Stimulated activated naive CD8-positive, alpha-beta T cell treated with anti-CD3 and anti-CD28 coated beads, Interleukin-15, amount 100 ng/mL, for 72 hours (primary cell): ENCODE measurements around the gene MDH1B.

Source experiments
- ATAC-seq: fragments of 150-1000 bp; cut with Tn5 transposase; 2 replicates; pipeline ENCODE4 v1.10.0; 2021; ENCODE audit warnings: mild to moderate bottlenecking, moderate library complexity
- DNase-seq, 2 donors: peaks; one replicate each; pipeline ENCODE4 v3.0.0; 2021 to 2022
- H3K27ac Mint-ChIP-seq, 2 donors: one replicate each; pipeline ENCODE4 v1.8.0; 2022; ENCODE audit warnings: mild to moderate bottlenecking in 2 of 2, mixed read lengths in 2 of 2, moderate library complexity in 2 of 2
- H3K27me3 Mint-ChIP-seq: one replicate; pipeline ENCODE4 v1.8.0; 2022; ENCODE audit warnings: mixed read lengths
- H3K4me1 Mint-ChIP-seq: one replicate; pipeline ENCODE4 v1.8.0; 2022; ENCODE audit warnings: mild to moderate bottlenecking, mixed read lengths
- H3K4me3 Mint-ChIP-seq, 2 donors: one replicate each; pipeline ENCODE4 v1.8.0; 2022; ENCODE audit warnings: mild to moderate bottlenecking in 2 of 2, mixed read lengths in 2 of 2, moderate library complexity in 1 of 2
- H3K9me3 Mint-ChIP-seq, 2 donors: one replicate each; pipeline ENCODE4 v1.8.0; 2022; ENCODE audit warnings: mixed read lengths in 2 of 2

Gene MDH1B

DNA sequence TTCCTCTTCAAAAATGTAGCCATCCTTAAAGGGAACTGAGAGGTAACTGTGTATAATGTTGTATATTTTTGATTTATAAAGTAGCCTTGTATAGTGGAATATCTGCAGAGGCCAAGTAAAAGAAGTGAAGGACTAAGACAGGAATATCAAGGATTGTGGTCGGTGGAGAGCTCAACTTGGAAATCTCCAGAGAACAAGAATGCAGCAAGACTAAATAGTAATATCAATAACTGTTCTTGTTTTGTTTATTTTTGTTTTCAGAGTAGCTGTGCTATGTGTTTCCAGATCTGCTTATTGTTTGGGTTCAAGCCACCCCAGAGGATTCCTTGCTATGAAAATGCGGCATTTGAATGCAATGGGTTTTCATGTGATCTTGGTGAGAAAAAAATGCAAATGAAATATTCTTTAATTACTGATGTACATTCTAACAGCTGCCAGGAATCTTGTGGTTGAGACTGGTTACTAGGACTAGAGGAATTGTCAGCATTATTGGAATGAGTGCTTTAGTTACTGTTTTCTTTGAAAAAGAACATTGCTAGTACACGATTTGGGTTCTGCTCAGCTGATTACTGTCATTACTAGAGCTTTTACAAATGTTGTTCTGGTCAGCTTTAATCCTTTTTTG is 25.3 kb upstream of the MDH1B start:
- H3K4me3 Mint-ChIP-seq: no peak overlapping the region

DNA sequence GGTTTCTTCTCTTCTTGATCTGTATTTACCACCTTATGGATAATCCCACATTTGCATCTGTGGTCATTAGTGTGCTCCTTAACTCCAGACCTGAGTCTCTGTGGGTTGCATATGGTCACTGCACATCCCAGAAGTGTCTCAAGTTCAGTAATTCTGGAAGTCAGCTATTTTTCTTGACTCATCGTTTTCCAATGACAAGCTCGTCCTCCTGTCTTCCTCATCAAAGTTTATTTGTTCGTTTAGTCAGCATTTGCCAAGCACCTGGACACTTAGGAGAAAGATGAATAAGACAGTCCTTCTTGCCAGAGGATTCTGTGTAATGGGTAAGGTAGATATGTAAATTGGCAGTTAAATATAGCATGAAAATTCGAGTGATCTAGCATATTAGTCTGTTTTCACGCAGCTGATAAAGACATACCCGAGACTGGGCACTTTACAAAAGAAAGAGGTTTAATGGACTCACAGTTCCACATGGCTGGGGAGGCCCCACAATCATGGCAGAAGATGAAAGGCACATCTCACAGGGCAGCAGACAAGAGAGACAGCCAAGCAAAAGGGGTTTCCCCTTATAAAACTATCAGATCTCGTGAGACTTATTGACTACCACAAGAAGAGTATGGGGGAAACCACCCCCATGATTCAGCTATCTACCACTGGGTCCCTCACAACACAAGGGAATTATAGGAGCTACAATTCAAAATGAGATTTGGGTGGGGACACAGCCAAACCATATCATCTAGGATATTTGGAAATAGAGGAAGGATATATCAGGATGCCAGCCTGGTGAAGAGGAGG is 19.6 kb upstream of the MDH1B start:
- DNase-seq: no peak
- Mint-ChIP-seq H3K27me3 (no peaks in the 10 kb centered on the region), H3K9me3 (peaks cover 0 to 14% of the 10 kb centered on the region in 2 donors), H3K27ac (peak overlapping the region; percentile 64 to 95), H3K4me1 (peaks cover 22% of the 10 kb centered on the region), H3K4me3 (no peak overlapping the region)
- no peak for ATAC-seq

More for the DNA sequence above, 25.3 kb upstream of the MDH1B start:
- H3K27ac Mint-ChIP-seq: no peak overlapping the region
- H3K27me3 Mint-ChIP-seq: no peaks in the 10 kb centered on the region
- H3K4me1 Mint-ChIP-seq: no peaks in the 10 kb centered on the region
- DNase-seq (no peak), ATAC-seq (no peak)
- no peaks in the 10 kb centered on the region for H3K9me3 Mint-ChIP-seq

DNA sequence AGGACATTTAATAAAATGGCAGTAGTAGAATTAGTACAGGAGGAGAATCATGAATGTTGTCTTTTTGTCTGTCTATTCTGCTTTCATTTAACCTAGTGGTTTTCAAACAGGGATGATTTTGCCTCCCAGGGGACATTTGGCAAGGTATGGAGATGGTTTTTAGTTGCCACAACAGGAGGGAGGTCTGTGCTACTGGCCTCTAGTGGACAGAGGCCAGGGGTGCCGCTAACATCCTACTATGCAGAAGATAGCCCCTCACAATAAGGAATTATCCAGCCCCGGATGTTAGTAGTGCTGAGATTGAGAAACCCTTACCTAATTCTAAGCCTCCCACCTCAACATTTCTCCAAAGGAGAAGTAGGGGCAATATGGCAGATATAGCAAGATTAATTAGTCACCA is 18.6 kb upstream of the MDH1B start:
- H3K27me3 Mint-ChIP-seq: no peaks in the 10 kb centered on the region
- H3K4me1 Mint-ChIP-seq: peaks cover 29% of the 10 kb centered on the region
- DNase-seq (no peak), ATAC-seq (no peak)
- no peak overlapping the region for H3K27ac Mint-ChIP-seq
- peaks cover 8 to 19% of the 10 kb centered on the region in 2 donors for H3K9me3 Mint-ChIP-seq
- H3K4me3 Mint-ChIP-seq: no peak overlapping the region

DNA sequence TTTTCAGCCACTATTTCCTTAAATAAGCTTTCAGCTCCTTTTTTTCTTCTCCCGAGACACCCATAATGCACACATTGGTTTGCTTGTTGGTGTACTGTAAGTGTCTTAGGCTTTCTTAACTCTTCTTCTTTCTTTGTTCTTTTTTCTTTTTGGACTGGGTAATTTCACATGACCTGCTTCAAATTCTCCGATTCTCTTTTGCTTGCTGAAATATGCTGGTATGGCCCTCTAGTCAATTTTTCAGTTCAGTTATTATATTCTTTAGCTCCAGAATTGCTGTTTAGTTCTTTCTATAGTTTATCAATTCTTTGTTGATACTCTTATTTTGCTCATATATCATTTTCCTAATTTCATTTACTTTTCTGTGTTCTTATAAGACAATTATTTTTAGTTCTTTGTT is 15.5 kb upstream of the MDH1B start:
- no peak for ATAC-seq
- no peaks in the 10 kb centered on the region for H3K27me3 Mint-ChIP-seq
- H3K4me3 Mint-ChIP-seq: no peak overlapping the region
- DNase-seq: no peak
- H3K4me1 Mint-ChIP-seq: peaks cover 49% of the 10 kb centered on the region
- no peak overlapping the region for H3K27ac Mint-ChIP-seq
- H3K9me3 Mint-ChIP-seq: peaks cover 8 to 23% of the 10 kb centered on the region in 2 donors

DNA sequence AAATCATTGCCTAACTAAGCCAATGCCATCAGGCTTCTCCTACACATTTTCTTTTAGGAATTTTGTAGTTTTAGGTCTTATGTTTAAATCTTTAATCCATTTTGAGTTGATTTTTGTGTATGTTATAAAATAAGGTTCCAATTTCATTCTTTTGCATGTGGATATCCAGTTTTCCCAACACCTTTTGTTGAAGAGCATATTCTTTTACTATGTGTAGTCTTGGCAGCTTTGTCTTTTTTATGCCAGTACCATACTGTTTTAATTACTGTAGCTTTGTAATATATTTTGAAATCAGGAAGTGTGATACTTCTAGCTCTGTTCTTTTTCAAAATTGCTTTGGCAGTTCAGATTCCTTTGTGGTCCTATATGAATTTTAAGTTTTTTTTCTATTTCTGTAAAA is 11.3 kb upstream of the MDH1B start:
- ATAC-seq: no peak
- H3K27ac Mint-ChIP-seq: no peak overlapping the region
- peaks cover 8 to 12% of the 10 kb centered on the region in 2 donors for H3K9me3 Mint-ChIP-seq
- no peak overlapping the region for H3K4me3 Mint-ChIP-seq
- no peaks in the 10 kb centered on the region for H3K27me3 Mint-ChIP-seq
- peaks cover 52% of the 10 kb centered on the region for H3K4me1 Mint-ChIP-seq
- no peak for DNase-seq

DNA sequence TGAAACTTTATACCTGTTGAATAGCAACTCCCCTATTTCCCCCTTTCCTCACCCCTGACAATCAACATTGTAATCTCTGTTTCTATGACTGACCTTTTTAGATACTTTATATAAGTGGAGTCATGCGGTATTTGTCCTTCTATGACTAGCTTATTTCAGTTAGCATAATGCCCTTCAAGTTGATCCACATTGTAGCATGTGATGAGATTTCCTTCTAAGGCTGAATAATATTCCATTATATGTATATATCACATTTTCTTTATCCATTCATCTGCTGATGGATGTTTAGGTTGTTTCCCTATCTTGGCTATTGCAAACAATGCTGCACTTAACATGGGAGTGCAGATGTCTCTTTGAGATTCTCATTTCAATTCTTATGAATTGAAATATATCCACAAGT is 9.7 kb upstream of the MDH1B start:
- Mint-ChIP-seq H3K27me3 (no peaks in the 10 kb centered on the region), H3K9me3 (peaks cover 8 to 9% of the 10 kb centered on the region in 2 donors), H3K4me3 (no peak overlapping the region), H3K4me1 (peaks cover 53% of the 10 kb centered on the region), H3K27ac (peak overlapping the region in 1 of 2 donors; percentile 6)
- ATAC-seq (no peak), DNase-seq (no peak)

DNA sequence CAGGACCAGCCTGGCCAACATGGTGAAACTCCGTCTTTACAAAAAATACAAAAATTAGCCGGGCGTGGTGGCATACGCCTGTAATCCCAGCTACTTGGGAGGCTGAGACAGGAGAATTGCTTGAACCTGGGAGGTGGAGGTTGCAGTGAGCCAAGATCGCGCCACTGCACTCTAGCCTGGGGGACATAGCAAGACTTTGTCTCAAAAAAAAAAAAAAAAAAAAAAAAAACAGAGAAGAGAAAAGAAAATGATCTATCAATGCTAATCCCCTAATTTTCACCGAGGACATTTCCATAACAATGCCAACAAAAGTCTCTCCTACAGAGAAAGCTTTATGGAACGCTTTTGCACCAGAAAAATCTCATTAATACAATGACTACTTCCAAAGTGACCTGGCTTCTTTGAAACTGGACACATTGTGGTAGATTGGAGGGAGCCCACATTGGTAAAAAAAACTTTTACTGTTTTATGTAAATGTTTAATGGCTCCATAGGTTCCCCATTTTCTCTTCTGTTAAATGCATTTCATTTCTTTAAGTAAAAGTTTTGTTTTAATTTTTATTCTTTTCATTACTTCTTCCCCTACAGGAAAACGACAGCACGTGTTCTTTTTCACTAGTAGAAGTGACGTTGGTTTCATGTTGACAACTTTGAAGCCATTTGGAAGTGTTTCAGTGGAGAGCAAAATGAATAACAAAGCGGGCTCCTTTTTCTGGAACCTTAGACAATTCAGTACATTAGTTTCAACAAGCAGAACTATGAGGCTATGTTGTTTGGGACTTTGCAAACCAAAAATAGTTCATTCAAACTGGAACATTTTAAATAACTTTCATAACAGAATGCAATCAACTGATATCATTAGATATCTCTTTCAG is 1.2 kb upstream of the MDH1B start:
- Mint-ChIP-seq H3K9me3 (no peaks in the 10 kb centered on the region), H3K4me1 (peaks cover 36% of the 10 kb centered on the region), H3K27ac (peak overlapping the region; percentile 99), H3K4me3 (peak overlapping the region; percentile 88 to 89), H3K27me3 (no peaks in the 10 kb centered on the region)
- DNase-seq: no peak
- ATAC-seq: no peak

DNA sequence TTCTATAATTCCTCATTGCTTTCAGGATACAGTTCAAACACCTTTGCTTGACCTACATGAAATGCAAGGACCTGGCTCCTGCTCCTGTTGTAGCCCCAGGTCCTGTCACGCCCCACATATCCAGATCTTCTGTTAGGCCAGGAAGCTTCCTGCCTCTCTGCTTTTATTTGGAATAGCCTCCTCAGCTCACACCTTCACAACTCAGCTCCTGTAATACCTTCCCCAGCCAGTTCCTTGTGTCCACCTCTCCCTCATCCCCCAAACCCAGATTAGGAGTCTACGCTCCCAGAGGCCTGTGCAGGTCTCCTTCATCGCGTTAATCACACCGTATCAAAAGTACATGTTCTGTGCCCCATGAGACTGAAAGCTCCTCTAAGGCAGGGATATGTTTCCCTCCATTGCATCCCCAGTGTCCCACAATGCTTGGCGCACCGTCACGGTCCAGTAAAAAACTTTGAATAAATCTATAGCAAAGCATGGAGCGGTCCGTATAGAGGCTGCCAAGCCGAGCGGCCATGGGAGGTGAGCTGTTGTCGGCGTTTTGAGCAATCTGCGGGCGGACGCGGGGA is 371 bp downstream of the MDH1B start:
- H3K4me1 Mint-ChIP-seq: peaks cover 34% of the 10 kb centered on the region
- peak overlapping the region; percentile 88 to 89 for H3K4me3 Mint-ChIP-seq
- no peaks in the 10 kb centered on the region for H3K27me3 Mint-ChIP-seq
- H3K9me3 Mint-ChIP-seq: no peaks in the 10 kb centered on the region
- DNase-seq (no peak), ATAC-seq (no peak)
- H3K27ac Mint-ChIP-seq: peak overlapping the region; percentile 99

DNA sequence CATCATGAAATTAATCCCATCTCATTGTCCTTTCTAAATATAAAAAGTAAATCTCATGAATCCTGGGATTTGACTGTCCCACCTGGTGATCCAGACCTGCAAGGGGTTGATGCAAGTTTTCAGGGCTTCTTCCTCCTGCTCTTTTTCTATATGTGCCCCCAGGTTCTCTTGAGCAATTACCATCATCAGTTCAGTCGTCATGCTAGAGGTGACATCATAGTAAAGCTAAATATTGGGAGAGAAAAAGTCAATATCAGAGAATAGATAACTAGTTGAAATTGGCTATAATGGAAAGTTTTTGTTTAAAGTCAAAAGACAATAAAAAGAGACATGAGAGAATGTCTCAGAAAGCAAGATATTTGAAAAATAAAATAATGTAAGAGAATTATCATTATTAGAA is 8.3 kb downstream of the MDH1B start:
- DNase-seq (no peak), ATAC-seq (no peak)
- Mint-ChIP-seq H3K4me3 (no peak overlapping the region), H3K9me3 (no peaks in the 10 kb centered on the region), H3K27me3 (peaks cover 9% of the 10 kb centered on the region), H3K27ac (no peak overlapping the region), H3K4me1 (no peaks in the 10 kb centered on the region)

DNA sequence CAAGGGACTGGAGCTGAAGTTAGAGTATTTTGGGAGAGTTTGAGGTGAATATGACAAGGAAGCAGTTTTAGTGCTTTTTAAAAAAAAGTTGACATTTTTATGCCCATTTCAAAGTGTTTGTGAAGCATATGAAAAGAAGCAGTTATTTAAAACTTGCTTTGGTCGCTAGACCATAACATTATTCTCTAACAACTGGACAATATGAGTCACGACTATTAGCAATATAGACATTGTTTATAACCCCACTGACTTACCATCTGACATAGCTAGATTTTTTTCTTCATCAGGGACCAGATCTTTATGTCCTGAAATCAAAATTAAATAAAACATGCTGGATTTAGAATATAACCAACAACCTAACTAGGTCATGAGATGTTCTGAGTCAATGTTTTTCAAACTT is 24.3 kb downstream of the MDH1B start:
- H3K4me1 Mint-ChIP-seq: peaks cover 7% of the 10 kb centered on the region
- ATAC-seq: no peak
- H3K4me3 Mint-ChIP-seq: no peak overlapping the region
- peaks cover 14% of the 10 kb centered on the region for H3K27me3 Mint-ChIP-seq
- DNase-seq: no peak
- no peaks in the 10 kb centered on the region for H3K9me3 Mint-ChIP-seq
- H3K27ac Mint-ChIP-seq: no peak overlapping the region

DNA sequence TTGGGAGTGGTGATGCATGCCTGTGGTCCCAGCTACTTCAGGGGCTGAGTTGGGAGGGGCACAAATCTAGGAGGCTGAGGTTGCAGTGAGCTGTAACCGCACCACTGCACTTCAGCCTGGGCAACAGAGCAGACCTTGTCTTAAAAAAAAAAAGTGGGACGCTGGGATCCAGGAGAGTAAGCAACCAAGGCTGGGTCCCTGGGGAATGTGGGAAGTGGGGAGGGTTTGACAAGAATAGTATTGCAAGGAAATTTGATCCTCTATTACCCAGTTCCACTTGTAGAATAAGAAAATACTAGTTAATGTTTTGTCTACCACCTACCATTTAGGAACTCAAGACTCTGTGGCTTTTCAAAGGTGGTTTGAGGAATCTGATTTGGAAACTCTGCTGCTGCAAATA is 25.9 kb downstream of the MDH1B start:
- H3K4me1 Mint-ChIP-seq: peaks cover 7% of the 10 kb centered on the region
- no peak for ATAC-seq
- H3K9me3 Mint-ChIP-seq: no peaks in the 10 kb centered on the region
- H3K27ac Mint-ChIP-seq: no peak overlapping the region
- H3K27me3 Mint-ChIP-seq: peaks cover 14% of the 10 kb centered on the region
- no peak overlapping the region for H3K4me3 Mint-ChIP-seq
- DNase-seq: no peak

DNA sequence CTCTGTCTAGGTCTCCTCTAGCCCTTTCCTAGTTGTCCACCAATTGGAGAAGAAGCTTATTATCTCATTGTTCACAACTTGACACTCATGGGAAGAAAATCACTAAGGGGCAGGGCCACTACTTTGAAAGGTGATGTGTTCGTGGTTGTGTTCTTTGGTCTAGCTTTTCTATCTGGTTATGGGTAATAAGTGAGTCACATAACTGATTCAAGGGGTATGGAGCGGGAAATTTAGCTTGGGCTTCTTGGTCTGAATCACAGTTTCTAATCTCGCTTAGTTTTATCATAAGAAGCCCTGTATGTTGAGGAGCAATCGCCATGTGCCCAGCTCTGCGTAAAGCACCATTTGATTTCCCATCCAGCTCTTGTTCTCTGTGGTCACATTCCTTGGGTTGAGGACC is 28.2 kb downstream of the MDH1B start:
- Mint-ChIP-seq H3K4me3 (no peak overlapping the region), H3K4me1 (peaks cover 7% of the 10 kb centered on the region), H3K27ac (no peak overlapping the region), H3K9me3 (peaks cover 0 to 6% of the 10 kb centered on the region in 2 donors), H3K27me3 (peaks cover 25% of the 10 kb centered on the region)
- DNase-seq (peak; percentile 2 to 13), ATAC-seq (peak; percentile 96)

DNA sequence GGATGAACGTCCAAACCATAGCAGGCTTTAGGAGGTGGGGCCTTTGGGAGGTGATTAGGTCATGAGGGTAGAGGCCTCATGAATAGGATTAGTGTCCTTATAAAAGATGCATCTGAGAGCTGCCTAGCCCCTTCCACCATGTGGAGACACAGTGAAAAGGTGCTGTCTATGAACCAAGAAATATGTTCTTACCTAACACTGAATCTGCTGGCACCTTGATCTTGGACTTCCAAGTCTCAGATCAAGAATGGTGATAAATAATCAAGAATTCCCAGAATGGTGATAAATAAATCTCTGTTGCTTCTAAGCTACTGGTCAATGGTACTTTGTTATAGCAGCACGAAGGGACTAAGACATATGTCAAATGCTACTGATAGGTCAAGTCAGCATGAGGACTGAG is 31.8 kb downstream of the MDH1B start:
- peaks cover 34% of the 10 kb centered on the region for H3K27me3 Mint-ChIP-seq
- H3K27ac Mint-ChIP-seq: no peak overlapping the region
- ATAC-seq (no peak), DNase-seq (no peak)
- H3K9me3 Mint-ChIP-seq: peaks cover 0 to 6% of the 10 kb centered on the region in 2 donors
- peaks cover 7% of the 10 kb centered on the region for H3K4me1 Mint-ChIP-seq
- no peak overlapping the region for H3K4me3 Mint-ChIP-seq

DNA sequence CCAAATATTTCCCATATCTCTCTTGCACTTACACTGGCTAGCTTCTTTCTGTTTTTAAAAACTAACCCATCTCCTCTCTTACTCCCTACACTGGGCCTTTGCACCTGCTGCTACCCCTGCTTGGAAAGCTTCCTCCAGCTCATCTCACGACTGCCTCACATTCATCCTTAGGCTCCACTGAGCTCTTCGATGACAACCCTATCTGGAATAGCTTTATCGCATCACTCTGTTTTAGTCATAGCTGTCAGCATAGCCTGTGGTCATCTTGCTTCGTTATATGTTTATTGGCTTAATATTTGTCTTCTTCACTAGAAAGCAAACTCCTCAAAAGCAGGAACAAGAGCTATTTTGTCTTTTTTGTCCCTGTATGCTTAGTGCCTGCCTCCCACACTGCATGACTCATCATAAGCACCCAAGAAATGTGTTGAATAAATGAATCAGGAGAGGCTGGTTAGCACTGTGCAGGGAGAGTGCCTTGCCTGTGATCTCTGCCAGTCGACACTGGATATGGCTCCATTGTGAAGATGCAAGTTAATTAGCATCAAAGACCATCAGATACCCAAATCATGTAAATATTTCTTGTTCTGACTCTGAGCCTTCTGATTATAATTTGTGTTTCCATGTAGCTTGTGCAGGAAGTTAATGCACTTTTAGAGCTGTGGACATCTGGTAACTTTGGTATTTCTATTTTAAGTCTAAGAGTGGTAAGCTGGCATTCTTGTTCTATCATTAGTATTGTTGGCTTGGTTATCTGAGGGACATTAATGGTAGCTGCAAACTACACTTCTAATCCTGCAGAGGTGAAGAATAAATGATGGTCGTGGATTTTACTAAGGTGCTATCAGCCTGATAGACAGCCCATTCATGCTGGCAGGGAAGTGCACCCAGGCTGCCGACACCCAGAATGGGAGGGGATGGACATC is 36.6 kb downstream of the MDH1B start:
- peak; percentile 43 for ATAC-seq
- H3K4me3 Mint-ChIP-seq: no peak overlapping the region
- H3K27ac Mint-ChIP-seq: no peak overlapping the region
- H3K27me3 Mint-ChIP-seq: peaks cover 56% of the 10 kb centered on the region
- H3K9me3 Mint-ChIP-seq: peaks cover 0 to 6% of the 10 kb centered on the region in 2 donors
- no peak for DNase-seq
- no peaks in the 10 kb centered on the region for H3K4me1 Mint-ChIP-seq

DNA sequence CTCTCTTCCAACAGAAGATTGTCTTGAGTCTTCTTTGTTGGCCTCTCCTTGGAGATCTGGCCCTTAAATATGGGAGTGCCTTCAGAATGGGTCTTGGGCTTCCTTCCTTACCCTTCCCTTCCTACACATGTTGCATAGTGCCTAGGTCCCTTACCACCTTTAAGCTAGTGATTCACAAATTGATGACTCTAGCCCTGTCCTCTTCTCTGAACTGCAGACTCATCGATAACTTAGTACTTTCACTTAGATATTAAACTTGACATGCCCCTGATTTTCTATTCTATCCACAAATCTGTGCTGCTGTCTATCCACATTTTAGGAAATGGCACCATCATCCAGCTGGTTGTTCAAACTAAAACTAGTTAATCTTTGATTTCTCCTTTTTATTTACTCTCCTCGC is 37.8 kb downstream of the MDH1B start:
- H3K4me3 Mint-ChIP-seq: no peak overlapping the region
- H3K4me1 Mint-ChIP-seq: no peaks in the 10 kb centered on the region
- H3K27me3 Mint-ChIP-seq: peaks cover 52% of the 10 kb centered on the region
- ATAC-seq: no peak
- H3K9me3 Mint-ChIP-seq: peaks cover 1 to 2% of the 10 kb centered on the region in 2 donors
- no peak overlapping the region for H3K27ac Mint-ChIP-seq
- no peak for DNase-seq
